Ishikawa (cell line): ENCODE results near the gene NTSR1.
A peak's percentile ranks its signal among the peaks of the same experiment; 100 is the strongest.

Experiments
- CEBPB ChIP-seq: IDR thresholded peaks from 2 replicates; pipeline ENCODE4 v1.6.1; 2012
- CREB1 ChIP-seq: IDR thresholded peaks from 2 replicates; pipeline ENCODE4 v1.6.1; 2012; ENCODE audit warnings: low read depth
- EGR1 ChIP-seq: IDR thresholded peaks from 2 replicates; pipeline ENCODE4 v1.6.1; 2012
- EP300 ChIP-seq: IDR thresholded peaks from 2 replicates; pipeline ENCODE4 v1.6.1; 2012; ENCODE audit warnings: borderline replicate concordance
- FOXM1 ChIP-seq: IDR thresholded peaks from 2 replicates; pipeline ENCODE4 v1.6.1; 2012; ENCODE audit warnings: low read depth, borderline replicate concordance
- NFIC ChIP-seq: IDR thresholded peaks from 2 replicates; pipeline ENCODE4 v1.6.1; 2012
- RAD21 ChIP-seq: IDR thresholded peaks from 2 replicates; pipeline ENCODE4 v1.6.1; 2012; ENCODE audit warnings: low read depth
- TAF1 ChIP-seq: IDR thresholded peaks from 2 replicates; pipeline ENCODE4 v1.6.1; 2012; ENCODE audit warnings: low read depth, mild to moderate bottlenecking
- TCF12 ChIP-seq: IDR thresholded peaks from 2 replicates; pipeline ENCODE4 v1.6.1; 2012; ENCODE audit warnings: low read depth
- TEAD4 ChIP-seq: IDR thresholded peaks from 2 replicates; pipeline ENCODE4 v1.6.1; 2012
- YY1 ChIP-seq: IDR thresholded peaks from 2 replicates; pipeline ENCODE4 v1.6.1; 2012; ENCODE audit warnings: low read depth
- ZBTB7A ChIP-seq: IDR thresholded peaks from 2 replicates; pipeline ENCODE4 v1.6.1; 2012; ENCODE audit warnings: low read depth
- TF ChIP-seq, protein P1 (sequence below): IDR thresholded peaks from 2 replicates; pipeline ENCODE4 v1.6.1; 2012
- TF ChIP-seq, protein P2 (sequence below): IDR thresholded peaks from 2 replicates; pipeline ENCODE4 v1.6.1; 2012
- TF ChIP-seq, protein P3 (sequence below): IDR thresholded peaks from 2 replicates; pipeline ENCODE4 v1.6.1; 2012; ENCODE audit warnings: low read depth, mild to moderate bottlenecking

The NTSR1 gene

DNA sequence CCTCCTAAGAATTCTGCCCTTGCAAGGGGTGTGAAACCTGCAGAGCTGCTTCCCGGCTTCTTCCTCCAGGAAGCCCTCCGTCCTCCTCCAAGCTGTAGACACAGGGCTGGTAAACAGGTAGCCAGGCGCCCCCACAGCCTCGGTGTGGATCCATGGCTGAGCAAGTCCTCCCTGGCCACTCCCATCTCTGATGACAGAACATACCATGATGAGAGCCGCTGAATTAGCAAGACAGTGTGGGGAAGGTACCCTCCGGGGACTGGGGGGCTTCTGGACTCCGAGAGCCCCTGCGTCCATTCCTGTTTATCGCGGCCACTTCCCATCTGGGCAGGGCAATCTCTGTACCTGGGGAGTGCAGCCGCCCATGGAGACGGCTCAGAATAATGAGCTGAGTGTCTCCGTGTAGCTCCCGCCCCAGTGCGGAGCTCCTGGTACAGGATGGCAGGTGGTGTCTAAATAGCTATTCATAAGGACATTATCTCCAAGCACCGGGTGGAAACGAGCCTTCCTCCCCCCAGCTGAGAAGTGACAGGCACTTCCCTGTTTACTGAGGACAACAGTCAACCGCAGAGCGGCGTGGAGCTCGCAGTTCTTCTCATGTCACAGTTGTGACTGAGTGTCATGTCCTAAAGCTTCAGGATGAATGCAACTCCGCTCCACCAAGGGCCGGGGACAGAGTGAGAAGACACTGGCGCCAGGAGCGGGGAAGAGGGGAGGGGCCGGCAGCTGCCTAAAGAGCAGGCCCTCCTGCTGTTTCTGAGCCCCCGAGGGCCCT, 22.7 kb upstream of the NTSR1 start:
- TF ChIP-seq EP300: no peak
- no peak for TF ChIP-seq EGR1
- TF ChIP-seq CREB1: no peak
- TF ChIP-seq NFIC: no peak
- no peak for TF ChIP-seq TAF1
- TF ChIP-seq, protein P1, sequence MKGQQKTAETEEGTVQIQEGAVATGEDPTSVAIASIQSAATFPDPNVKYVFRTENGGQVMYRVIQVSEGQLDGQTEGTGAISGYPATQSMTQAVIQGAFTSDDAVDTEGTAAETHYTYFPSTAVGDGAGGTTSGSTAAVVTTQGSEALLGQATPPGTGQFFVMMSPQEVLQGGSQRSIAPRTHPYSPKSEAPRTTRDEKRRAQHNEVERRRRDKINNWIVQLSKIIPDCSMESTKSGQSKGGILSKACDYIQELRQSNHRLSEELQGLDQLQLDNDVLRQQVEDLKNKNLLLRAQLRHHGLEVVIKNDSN: no peak
- TF ChIP-seq, protein P2, sequence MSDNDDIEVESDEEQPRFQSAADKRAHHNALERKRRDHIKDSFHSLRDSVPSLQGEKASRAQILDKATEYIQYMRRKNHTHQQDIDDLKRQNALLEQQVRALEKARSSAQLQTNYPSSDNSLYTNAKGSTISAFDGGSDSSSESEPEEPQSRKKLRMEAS: no peak
- TF ChIP-seq ZBTB7A: no peak
- TF ChIP-seq, protein P3, sequence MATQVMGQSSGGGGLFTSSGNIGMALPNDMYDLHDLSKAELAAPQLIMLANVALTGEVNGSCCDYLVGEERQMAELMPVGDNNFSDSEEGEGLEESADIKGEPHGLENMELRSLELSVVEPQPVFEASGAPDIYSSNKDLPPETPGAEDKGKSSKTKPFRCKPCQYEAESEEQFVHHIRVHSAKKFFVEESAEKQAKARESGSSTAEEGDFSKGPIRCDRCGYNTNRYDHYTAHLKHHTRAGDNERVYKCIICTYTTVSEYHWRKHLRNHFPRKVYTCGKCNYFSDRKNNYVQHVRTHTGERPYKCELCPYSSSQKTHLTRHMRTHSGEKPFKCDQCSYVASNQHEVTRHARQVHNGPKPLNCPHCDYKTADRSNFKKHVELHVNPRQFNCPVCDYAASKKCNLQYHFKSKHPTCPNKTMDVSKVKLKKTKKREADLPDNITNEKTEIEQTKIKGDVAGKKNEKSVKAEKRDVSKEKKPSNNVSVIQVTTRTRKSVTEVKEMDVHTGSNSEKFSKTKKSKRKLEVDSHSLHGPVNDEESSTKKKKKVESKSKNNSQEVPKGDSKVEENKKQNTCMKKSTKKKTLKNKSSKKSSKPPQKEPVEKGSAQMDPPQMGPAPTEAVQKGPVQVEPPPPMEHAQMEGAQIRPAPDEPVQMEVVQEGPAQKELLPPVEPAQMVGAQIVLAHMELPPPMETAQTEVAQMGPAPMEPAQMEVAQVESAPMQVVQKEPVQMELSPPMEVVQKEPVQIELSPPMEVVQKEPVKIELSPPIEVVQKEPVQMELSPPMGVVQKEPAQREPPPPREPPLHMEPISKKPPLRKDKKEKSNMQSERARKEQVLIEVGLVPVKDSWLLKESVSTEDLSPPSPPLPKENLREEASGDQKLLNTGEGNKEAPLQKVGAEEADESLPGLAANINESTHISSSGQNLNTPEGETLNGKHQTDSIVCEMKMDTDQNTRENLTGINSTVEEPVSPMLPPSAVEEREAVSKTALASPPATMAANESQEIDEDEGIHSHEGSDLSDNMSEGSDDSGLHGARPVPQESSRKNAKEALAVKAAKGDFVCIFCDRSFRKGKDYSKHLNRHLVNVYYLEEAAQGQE: no peak
- no peak for TF ChIP-seq RAD21
- no peak for TF ChIP-seq FOXM1
- TF ChIP-seq CEBPB: no peak
- no peak for TF ChIP-seq YY1
- no peak for TF ChIP-seq TEAD4
- TF ChIP-seq TCF12: no peak

DNA sequence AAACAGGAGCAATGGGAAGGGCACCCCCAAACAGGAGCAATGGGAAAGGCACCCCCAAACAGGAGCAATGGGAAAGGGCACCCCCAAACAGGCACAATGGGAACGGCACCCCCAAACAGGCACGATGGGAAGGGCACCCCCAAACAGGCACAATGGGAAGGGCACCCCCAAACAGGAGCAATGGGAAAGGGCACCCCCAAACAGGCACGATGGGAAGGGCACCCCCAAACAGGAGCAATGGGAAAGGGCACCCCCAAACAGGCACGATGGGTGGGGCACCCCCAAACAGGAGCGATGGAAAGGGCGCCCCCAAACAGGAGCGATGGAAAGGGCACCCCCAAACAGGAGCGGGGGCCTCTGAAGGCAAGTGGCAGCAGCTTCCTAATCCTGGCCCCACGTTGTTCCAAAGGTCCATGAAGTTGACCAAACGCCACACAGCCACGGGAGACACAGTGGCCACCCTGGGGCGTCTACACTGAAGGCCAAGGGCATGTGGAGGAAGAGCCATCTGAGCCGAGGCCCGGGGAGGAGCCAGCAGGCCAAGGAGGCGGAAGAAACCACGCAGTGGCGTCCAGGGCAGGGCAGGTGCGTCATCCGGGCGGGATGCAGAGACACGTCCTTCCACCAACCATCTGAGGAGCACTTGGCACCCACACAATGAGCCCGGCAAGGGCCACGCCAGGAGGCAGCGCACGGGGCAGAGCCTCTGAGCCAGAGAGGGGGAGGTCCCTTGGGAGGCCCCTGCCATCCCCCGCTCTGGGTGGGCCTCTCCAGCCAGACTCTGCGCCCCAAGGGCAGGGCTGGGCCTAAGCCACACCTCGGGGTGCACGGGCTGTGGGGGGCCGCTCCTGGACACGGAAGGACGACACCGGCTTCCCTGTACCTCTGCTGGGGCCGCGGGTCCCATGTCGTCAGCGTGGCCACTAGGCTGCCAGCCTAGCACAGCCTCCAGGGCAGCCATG, 21.5 kb upstream of the NTSR1 start:
- TF ChIP-seq CEBPB: no peak
- no peak for TF ChIP-seq YY1
- TF ChIP-seq, protein P2: 0 out of 2 replicates have a peak, but pooled peaks have one; percentile 14
- TF ChIP-seq FOXM1: no peak

DNA sequence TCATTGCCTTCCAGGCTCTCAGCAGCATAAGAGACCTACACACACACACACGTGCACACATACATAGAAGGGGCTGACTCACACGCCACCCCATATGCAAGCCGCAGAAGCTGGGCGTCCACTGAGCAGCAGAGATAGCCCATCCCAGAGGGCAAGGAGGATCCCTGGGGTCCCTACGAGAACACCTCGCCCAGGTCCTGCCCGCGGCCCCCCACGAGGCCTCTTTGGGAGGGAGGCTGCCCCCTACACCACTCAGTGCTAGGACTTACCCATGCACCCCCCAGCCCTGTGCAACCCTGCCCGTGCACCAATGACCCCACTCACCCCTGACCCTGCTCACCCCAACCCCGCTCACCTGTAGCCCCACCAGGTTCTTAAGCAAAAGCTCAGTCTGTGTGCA, 20.6 kb upstream of the NTSR1 start:
- TF ChIP-seq ZBTB7A (no peak), YY1 (no peak), TCF12 (no peak), EP300 (no peak), FOXM1 (no peak), CREB1 (no peak)
- TF ChIP-seq, protein P3: no peak

DNA sequence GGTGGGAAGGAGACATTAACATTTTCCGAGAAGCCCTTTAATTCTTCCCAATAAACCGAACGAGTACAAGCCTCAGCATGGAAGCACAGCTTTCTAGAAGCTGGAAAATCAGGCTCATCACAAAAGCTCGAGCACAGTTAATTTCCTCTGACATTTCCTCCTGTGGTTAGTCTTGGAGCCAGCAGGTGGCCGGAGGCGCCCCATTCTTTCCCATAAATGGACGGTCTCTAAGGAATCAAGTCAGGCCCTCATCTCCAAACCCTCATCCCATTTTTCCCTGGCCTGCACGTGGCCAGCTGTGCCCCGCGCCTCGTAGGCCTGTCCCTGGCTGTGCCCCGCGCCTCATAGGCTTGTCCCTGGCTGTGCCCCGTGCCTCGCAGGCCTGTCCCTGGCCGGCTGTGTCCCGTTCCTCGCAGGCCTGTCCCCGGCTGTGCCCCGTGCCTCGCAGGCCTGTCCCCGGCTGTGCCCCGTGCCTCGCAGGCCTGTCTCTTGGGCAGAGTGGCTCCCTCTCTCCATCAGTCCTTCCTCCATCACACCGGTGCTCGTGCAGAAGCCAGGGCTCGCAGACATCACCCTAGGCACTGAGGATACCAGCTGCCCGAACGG, 19.7 kb upstream of the NTSR1 start:
- TF ChIP-seq CEBPB (no peak), YY1 (no peak), ZBTB7A (no peak), FOXM1 (no peak), RAD21 (no peak), TEAD4 (no peak)
- TF ChIP-seq, protein P2: no peak

DNA sequence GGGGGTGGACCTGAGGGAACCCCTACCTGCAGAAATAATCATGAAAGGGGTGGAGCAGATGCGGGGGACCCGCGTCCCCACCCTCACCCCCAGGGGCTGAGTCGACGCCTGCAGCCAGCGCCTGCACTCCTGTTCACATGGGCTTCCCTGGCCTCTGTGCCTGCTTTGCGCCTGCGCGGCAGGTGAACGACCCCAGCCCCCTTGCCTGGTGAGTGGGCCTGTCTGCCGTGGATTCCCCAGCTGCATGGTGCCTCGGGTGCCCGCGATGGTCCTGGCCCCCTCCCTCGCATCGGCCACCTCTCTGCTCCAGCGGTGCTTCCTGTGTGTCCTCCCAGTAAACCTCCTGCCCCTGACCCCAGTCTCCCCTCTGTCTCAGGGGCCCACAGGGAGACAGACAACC, 18.8 kb upstream of the NTSR1 start:
- no peak for TF ChIP-seq TAF1
- TF ChIP-seq TEAD4: no peak
- TF ChIP-seq, protein P1: no peak
- TF ChIP-seq CEBPB: no peak
- TF ChIP-seq CREB1: no peak
